Peyer's patch (tissue), 4 donors: Measurements from ENCODE around the gene TRAK1.

Experiments used
- CTCF ChIP-seq, 6 experiments: fragments of 450-650 bp in 4 of 6; fragments of 200-600 bp in 2 of 6; sonication (generic) in 1 of 6; IDR thresholded peaks; one replicate each; pipeline ENCODE4 v1.5.1; 2017 to 2019; ENCODE audit warnings: antibody characterized with exemption in 6 of 6, mild to moderate bottlenecking in 3 of 6, moderate library complexity in 1 of 6
- POLR2A ChIP-seq, 2 donors: fragments of 450-650 bp; IDR thresholded peaks; one replicate each; pipeline ENCODE4 v1.5.1; 2017; ENCODE audit warnings: antibody characterized with exemption in 2 of 2, mild to moderate bottlenecking in 2 of 2, moderate library complexity in 2 of 2

DNA sequence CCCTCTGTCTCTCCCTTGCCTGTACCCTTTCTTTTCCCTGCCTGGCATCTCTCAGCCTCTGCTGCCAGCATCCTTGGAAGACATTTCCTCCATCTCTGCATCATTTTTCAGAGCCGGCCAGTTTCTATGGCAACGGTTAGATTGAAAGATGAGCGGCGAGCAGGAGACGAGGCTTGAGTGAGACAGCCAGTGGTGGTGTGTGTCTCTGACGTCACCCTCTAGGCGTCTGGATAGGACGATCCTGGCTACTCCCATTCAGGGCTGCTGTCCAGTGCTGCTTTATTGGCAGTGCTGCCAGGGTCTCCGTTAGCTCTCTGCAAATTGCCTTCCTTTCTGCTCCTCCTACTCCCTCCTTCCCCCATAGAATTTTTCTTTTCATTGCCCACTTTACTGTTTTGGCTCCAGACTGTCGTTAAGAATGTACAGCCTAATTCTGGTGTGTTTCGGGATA is 57.9 kb downstream of the TRAK1 start:
- no peak for TF ChIP-seq CTCF (IDR thresholded peaks at IDR 0.05)
- TF ChIP-seq POLR2A (IDR thresholded peaks at IDR 0.05): no peak
